ENCODE results near the gene MFN1. TPM values are rescaled to one million over a fixed set of nuclear protein-coding genes. Genes with fewer than 3 reads are reported as not detected.

MFN1 gene
- 18.9 and 21.2 TPM in 2 replicates for total RNA-seq

GRCh38 chr3:179347345-179348194 lies at the start of gene MFN1:
TSS of gene MFN1 (plus strand) at chr3:179347709. CDS start at chr3:179348852, 1,143 bp downstream.

GRCh38 chr3:179322286-179323196 lies 25.0 kb upstream of the MFN1 start, which contains the start of gene ZNF639:
TSS of gene ZNF639 (plus strand) at chr3:179323031. CDS start at chr3:179328294, 5,263 bp downstream.

Other genes with a start within 250 kb of the MFN1 start
- gene PIK3CA, start 199.4 kb upstream of the MFN1 start, total RNA-seq: 9.1 and 11.2 TPM in 2 replicates
- gene KCNMB3, start 96.6 kb upstream of the MFN1 start, total RNA-seq: 0.65 and 1.5 TPM in 2 replicates
- gene ZNF639, start 24.7 kb upstream of the MFN1 start, total RNA-seq: 31.9 and 33.2 TPM in 2 replicates
- 23.5 and 38.5 TPM in 2 replicates for gene GNB4, start 103.8 kb downstream of the MFN1 start, total RNA-seq
- 25.4 and 59.0 TPM in 2 replicates for gene ACTL6A, start 215.2 kb downstream of the MFN1 start, total RNA-seq